Measurements from ENCODE around the gene COASY. TPM values are rescaled to one million over a fixed set of nuclear protein-coding genes. Genes with fewer than 3 reads are reported as not detected.

COASY gene
- total and polyA plus RNA-seq, 8 donors: 15.6 to 127 (median 82.4) TPM

GRCh38 chr17:42518755-42519545 is 43.0 kb upstream of the COASY start:
- Histone ChIP-seq H3K27me3 (no peaks in the 10 kb centered on the region), H3K27ac (peak overlapping the region; percentile 80 to 93 (median 91)), H3K36me3 (peaks cover 14 to 53% (median 33%) of the 10 kb centered on the region in 4 donors), H3K9me3 (no peaks in the 10 kb centered on the region), H3K4me1 (peaks cover 67 to 82% (median 77%) of the 10 kb centered on the region in 4 donors), H3K4me3 (no peak overlapping the region)
- 9 to 23% (median 20%) methylated on average over 4 to 6 of the region's 6 CpGs for WGBS, 5 donors
- intact Hi-C loops (cut with DNase I; ENCODE audit: low total_unique reads): loop anchor here (10.0 kb wide), 1 partner anchor 194 kb away; no protein-coding TSS in a partner anchor
- TF ChIP-seq POLR2AphosphoS5 (IDR thresholded peaks at IDR 0.05) (peak in 1 of 3 donors; percentile 40), POLR2A (IDR thresholded peaks at IDR 0.05) (no peak), CTCF (IDR thresholded peaks at IDR 0.05) (no peak)
- DNase-seq: peak; percentile 69 to 93

GRCh38 chr17:42519546-42520491 is 42.1 kb upstream of the COASY start:
- Histone ChIP-seq H3K27me3 (no peaks in the 10 kb centered on the region), H3K4me1 (peaks cover 67 to 80% (median 72%) of the 10 kb centered on the region in 4 donors), H3K36me3 (peaks cover 7 to 44% (median 24%) of the 10 kb centered on the region in 4 donors), H3K9me3 (no peaks in the 10 kb centered on the region), H3K4me3 (no peak overlapping the region), H3K27ac (peak overlapping the region; percentile 80 to 93 (median 91))
- intact Hi-C loops (cut with DNase I; ENCODE audit: low total_unique reads): loop anchor here (10.0 kb wide), 1 partner anchor 195 kb away; no protein-coding TSS in a partner anchor
- TF ChIP-seq POLR2AphosphoS5 (IDR thresholded peaks at IDR 0.05) (peak; percentile 54 to 69 (median 65)), EP300 (IDR thresholded peaks at IDR 0.05) (peak; percentile 66), POLR2A (IDR thresholded peaks at IDR 0.05) (no peak)
- DNase-seq: peak; percentile 77 to 96
- WGBS, 5 donors: 25 to 36% (median 28%) methylated on average over 9 to 12 of the region's 12 CpGs

GRCh38 chr17:42520540-42520951 is 41.4 kb upstream of the COASY start:
- Histone ChIP-seq H3K27me3 (no peaks in the 10 kb centered on the region), H3K9me3 (no peaks in the 10 kb centered on the region), H3K36me3 (peaks cover 5 to 38% (median 20%) of the 10 kb centered on the region in 4 donors), H3K27ac (peak overlapping the region; percentile 75 to 93 (median 91)), H3K4me3 (no peak overlapping the region), H3K4me1 (peaks cover 67 to 81% (median 71%) of the 10 kb centered on the region in 4 donors)
- 28 to 57% (median 51%) methylated on average over 9 of the region's 9 CpGs for WGBS, 5 donors
- TF ChIP-seq EP300 (IDR thresholded peaks at IDR 0.05) (no peak), CTCF (IDR thresholded peaks at IDR 0.05) (no peak), POLR2A (IDR thresholded peaks at IDR 0.05) (no peak), POLR2AphosphoS5 (IDR thresholded peaks at IDR 0.05) (no peak)
- intact Hi-C loops (cut with DNase I; ENCODE audit: low total_unique reads): no loop called here
- DNase-seq: no peak

GRCh38 chr17:42521036-42521435 is 40.9 kb upstream of the COASY start:
- Histone ChIP-seq H3K9me3 (no peaks in the 10 kb centered on the region), H3K4me1 (peaks cover 67 to 83% (median 72%) of the 10 kb centered on the region in 4 donors), H3K27me3 (no peaks in the 10 kb centered on the region), H3K36me3 (peaks cover 5 to 33% (median 18%) of the 10 kb centered on the region in 4 donors), H3K27ac (peak overlapping the region; percentile 64 to 93 (median 91)), H3K4me3 (no peak overlapping the region)
- WGBS, 5 donors: 56 to 78% (median 61%) methylated on average over 8 of the region's 8 CpGs
- intact Hi-C loops (cut with DNase I; ENCODE audit: low total_unique reads): no loop called here
- no peak for TF ChIP-seq POLR2AphosphoS5 (IDR thresholded peaks at IDR 0.05)
- TF ChIP-seq CTCF (IDR thresholded peaks at IDR 0.05): no peak
- no peak for TF ChIP-seq POLR2A (IDR thresholded peaks at IDR 0.05)
- no peak for TF ChIP-seq EP300 (IDR thresholded peaks at IDR 0.05)
- no peak for DNase-seq
